ENCODE measurements around the gene RNF115.
"Not testable (repeated sequence)": the region's sequence is repeated elsewhere in the genome, so short reads cannot be mapped to it uniquely, and the experiment has no call there.

The RNF115 gene

GRCh38 chr1:145827966-145828365, 4.1 kb upstream of the RNF115 start:
- DNase-seq (ENCODE audit: low read depth, low spot score), result no peak

GRCh38 chr1:145826030-145826429, 2.1 kb upstream of the RNF115 start:
- DNase-seq (ENCODE audit: low read depth, low spot score), result no peak

DNA sequence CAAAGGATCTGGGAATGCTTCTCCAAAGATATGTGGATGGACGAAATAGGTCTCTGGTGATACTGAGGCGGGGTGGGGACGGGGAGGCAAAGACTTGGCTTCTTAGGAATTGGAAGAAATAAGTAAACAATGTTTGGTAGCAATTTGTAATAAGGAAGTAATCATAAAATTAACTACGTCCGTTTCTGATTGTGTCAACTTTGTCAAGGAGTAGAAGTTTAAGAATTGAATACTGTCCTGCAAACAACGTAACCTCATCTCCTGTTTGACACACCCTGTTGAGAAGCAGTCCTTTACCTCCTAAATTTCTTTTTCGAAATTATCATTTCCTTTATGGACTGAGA, 576 bp upstream of the RNF115 start:
- no peak for DNase-seq (ENCODE audit: low read depth, low spot score)

DNA sequence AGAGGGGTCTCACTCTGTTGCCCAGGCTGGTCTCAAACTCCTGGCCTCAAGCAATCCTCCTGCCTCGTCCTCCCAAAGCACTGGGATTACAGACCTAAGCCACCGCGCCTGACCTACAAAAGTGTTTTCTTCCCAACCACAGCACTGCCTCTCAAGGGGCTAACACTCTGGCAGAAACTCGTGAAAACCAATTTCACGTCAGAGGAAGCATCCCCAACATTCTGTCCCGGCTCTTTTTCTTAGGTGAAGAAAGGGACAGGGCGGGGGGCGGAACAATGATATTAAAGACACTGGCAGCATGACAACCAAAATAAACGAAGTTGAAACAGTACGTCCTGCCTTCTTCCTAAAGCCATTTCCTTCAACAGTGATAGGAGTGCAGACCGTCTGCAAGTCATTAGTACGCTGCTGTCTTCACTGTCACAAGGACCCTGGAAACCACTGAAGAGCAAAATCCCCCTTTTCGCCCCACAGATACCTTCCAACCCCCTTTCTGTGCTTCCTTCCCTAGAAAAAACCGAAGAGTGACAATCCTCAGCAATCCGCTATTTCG, 1.0 kb downstream of the RNF115 start:
- DNase-seq (ENCODE audit: low read depth, low spot score), result not testable (repeated sequence)

- not testable (repeated sequence) for DNase-seq (ENCODE audit: low read depth, low spot score)
Observed at GRCh38 chr1:145818095-145818494, 5.8 kb downstream of the RNF115 start.

DNA sequence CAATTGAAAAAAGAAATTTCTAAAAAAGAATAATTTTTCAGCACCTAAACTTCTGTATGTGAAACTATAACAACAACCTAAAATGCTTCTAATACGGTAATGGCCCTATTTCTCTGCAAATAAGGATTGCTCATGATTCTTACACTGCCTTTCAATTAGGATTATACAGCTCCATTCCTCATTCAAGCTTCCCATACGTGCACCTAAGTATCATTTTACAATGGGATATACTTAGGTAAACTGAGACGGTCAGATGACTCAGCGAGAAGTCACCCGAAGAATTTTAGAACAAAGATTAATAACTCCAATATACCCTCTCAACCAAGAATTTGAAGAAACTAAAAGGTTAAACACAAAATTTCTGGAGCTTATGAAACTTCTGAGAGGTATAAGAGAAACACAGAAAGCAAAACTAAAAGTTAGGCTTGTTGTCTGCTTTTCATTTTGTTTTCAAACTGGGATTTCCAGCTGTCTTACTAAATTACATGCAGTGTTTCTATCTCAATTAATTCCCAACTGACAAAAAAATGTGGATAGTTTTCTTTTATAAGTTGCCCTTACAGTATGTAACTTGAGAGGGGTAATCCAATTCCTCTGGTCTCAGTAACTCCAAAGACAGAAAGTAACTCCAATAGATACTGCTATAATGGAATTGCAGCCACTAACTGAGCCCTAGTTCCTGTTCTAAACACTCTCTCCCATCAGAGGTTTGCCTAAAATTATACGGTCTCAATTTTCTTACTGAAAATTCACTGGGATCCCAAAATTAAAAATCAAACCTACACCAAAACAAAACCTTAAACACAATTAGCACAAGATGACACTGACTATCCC, 10.7 kb downstream of the RNF115 start:
- not testable (repeated sequence) for DNase-seq (ENCODE audit: low read depth, low spot score)

GRCh38 chr1:145806844-145807243, 17.1 kb downstream of the RNF115 start:
- no peak for DNase-seq (ENCODE audit: low read depth, low spot score)

- no peak for DNase-seq (ENCODE audit: low read depth, low spot score)
Observed at GRCh38 chr1:145806408-145806807, 17.5 kb downstream of the RNF115 start.

DNA sequence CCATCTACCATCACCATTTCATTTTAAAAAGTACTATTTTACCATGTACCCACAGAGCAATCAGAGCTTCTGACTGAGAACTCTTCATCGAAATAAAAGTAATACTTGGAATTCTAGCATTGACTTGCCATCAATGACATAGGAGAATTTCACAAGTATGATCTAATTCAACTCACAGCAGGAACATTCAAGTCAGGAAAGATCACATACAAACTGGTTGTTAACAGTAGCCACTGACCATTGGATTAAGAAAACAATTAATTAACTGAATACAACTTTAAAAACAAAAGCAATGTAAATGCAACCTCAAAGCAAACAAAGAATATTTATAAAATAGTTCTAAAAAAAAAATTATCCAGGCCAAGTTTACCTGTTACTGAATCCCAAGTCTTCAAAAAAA, 18.8 kb downstream of the RNF115 start:
- DNase-seq (ENCODE audit: low read depth, low spot score), result no peak

- no peak for DNase-seq (ENCODE audit: low read depth, low spot score)
Observed at GRCh38 chr1:145804235-145805045, 19.5 kb downstream of the RNF115 start.

GRCh38 chr1:145799806-145800205, 24.1 kb downstream of the RNF115 start:
- no peak for DNase-seq (ENCODE audit: low read depth, low spot score)

GRCh38 chr1:145796753-145797152, 27.1 kb downstream of the RNF115 start:
- DNase-seq (ENCODE audit: low read depth, low spot score), result no peak

DNA sequence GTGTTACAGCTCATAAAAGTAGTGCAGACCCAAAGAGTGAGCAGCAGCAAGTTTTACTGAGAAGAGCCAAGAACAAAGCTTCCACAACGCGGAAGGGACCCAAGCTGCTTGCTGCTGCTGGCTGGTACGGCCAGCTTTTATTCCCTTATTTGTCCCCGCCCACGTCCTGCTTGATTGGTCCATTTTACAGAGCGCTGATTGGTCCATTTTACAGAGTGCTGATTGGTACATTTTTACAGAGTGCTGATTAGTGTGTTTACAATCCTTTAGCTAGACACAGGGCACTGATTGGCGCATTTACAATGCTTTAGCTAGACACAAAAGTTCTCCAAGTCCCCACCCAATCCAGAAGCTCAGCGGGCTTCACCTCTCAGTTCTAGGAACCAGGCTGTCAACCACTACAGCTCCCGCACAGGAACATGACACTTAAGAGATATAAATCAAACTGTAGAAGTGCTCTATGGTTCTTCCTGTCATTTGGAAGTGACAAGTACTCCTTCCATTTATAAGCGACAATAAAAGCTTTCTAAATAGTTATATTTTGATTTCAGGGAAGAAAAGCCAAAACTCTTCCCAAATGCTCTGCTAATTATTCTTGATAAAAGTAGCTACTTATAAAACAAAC, 28.5 kb downstream of the RNF115 start:
- no peak for DNase-seq (ENCODE audit: low read depth, low spot score)

DNA sequence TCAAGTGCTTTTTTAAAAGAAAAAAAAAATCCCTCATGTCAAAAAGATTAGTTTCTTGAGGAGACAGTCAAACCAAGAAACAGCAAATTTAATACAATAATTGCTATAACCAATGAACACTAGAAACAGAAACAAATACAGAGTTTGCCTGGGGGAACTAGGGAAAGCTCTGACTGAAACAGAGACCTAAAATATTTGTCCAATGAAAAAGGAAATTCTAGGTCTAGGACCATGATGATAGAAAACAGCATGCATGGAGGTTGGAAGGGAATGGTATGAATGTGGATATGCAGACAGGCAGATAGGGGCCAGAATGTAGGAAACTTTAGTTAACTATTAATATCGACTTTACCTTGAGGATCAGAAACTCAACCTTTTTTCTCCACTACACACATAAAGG, 31.4 kb downstream of the RNF115 start:
- DNase-seq (ENCODE audit: low read depth, low spot score), result no peak

DNA sequence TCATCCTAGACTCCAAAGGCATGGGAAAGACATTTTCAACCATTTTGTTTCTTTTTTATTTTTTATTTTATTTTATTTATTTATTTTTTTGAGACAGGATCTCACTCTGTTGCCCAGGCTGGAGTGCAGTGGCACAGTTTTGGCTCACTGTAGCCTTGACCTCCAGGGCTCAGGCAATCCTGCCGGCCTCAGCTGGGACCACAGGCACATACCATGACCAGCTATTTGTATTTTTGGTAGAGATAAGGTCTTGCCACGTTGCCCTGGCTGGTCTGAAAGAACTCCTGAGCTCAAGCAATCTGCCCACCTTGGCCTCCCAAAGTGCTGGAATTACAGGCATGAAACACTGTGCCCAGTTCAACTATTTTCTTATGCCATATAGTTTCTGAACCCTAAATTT, 32.0 kb downstream of the RNF115 start:
- DNase-seq (ENCODE audit: low read depth, low spot score), result not testable (repeated sequence)

DNA sequence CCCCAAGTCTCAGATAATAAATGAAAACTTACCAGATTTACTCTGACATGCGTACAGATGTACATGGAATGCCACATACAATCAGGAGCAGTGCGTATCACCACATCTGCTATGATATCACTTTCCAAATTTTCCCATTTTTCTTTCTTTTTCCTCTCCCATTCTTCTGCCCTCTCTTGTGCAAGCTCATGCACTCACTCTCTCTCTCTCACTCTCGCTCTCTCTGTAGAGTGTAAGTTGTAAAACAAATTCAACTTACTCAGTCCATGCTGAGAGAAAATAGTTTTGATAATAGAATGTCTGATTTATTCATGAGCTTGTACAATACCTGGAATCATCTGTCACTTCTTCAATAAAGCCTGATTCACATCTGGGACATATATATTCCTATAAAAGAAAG, 35.3 kb downstream of the RNF115 start:
- DNase-seq (ENCODE audit: low read depth, low spot score), result no peak

GRCh38 chr1:145786271-145786670, 37.6 kb downstream of the RNF115 start:
- no peak for DNase-seq (ENCODE audit: low read depth, low spot score)

- DNase-seq (ENCODE audit: low read depth, low spot score), result no peak
Observed at GRCh38 chr1:145785547-145785946, 38.3 kb downstream of the RNF115 start.

DNA sequence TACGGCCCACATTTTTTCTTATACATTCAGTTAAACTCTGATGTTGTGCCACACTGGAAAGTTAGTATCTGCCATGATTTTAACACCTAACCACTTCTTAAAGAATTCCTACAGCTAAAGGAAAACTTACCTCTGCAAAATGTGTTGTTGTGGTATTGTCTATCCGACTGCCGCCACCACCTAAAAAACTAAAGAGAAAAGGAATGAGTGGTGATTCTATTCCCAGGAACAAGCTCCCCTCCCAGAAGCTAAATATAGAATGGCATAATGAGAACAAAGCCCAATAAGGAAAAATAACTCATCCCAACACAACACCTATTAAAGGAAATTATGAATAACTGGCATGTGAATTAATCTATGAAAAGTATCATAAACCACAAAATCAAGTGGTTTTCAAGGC, 39.5 kb downstream of the RNF115 start:
- DNase-seq (ENCODE audit: low read depth, low spot score), result no peak

- no peak for DNase-seq (ENCODE audit: low read depth, low spot score)
Observed at GRCh38 chr1:145782272-145783099, 41.4 kb downstream of the RNF115 start.

GRCh38 chr1:145778146-145778540, 45.8 kb downstream of the RNF115 start:
- DNase-seq (ENCODE audit: low read depth, low spot score), result no peak

All from activated CD4-positive, CD25-positive, alpha-beta regulatory T cell treated with anti-CD3 and anti-CD28 coated beads, Interleukin-2, amount 50 U/mL, for 16 hours (primary cell).